Sigmoid colon (tissue), 4 donors: ENCODE results near the gene TNFRSF14.

Source experiments
- CTCF ChIP-seq, 4 experiments: fragments of 450-650 bp in 3 of 4; fragments of 200-600 bp in 1 of 4; IDR thresholded peaks; one replicate each; pipeline ENCODE4 v1.5.1; 2016 to 2019; ENCODE audit warnings: antibody characterized with exemption in 4 of 4, mild to moderate bottlenecking in 3 of 4, moderate library complexity in 2 of 4
- EP300 ChIP-seq, 4 donors: sonication (generic); formaldehyde crosslinking; IDR thresholded peaks; one replicate each; pipeline ENCODE4 v1.6.1; 2017; ENCODE audit warnings: antibody characterized with exemption in 4 of 4
- POLR2A ChIP-seq, 2 donors: fragments of 450-650 bp; IDR thresholded peaks; one replicate each; pipeline ENCODE4 v1.6.1; 2016; ENCODE audit warnings: antibody characterized with exemption in 2 of 2, mild to moderate bottlenecking in 2 of 2, moderate library complexity in 2 of 2

GRCh38 chr1:2523191-2523890 lies 32.8 kb upstream of the TNFRSF14 start:
- no peak for TF ChIP-seq EP300 (IDR thresholded peaks at IDR 0.05)
- no peak for TF ChIP-seq CTCF (IDR thresholded peaks at IDR 0.05)
- no peak for TF ChIP-seq POLR2A (IDR thresholded peaks at IDR 0.05)
